ENCODE data around the gene TRAPPC3. TPM values are rescaled to one million over a fixed set of nuclear protein-coding genes. Genes with fewer than 3 reads are reported as not detected.

TRAPPC3 gene
- total RNA-seq, 4 donors from 2014 or later = 68.3 to 132 (median 112) TPM

- H3K36me3 ChIP-seq = peaks cover 21 to 62% (median 30%) of the 10 kb centered on the region in 3 donors
- 96 to 100% methylated on average over 3 to 8 of the region's 13 CpGs for WGBS, 2 donors
- no peaks in the 10 kb centered on the region for H3K27me3 ChIP-seq
- no peaks in the 10 kb centered on the region for H3K9me3 ChIP-seq
- intact Hi-C loops (cut with DNase I) = loop anchor here (10.0 kb wide), 1 partner anchor 333 kb away; no protein-coding TSS in a partner anchor
- no peak for TF ChIP-seq POLR2A (IDR thresholded peaks at IDR 0.05)
- TF ChIP-seq CTCF (IDR thresholded peaks at IDR 0.05) = no peak
- no peak for DNase-seq
- no peak overlapping the region for H3K27ac ChIP-seq
- peaks cover 15 to 61% (median 20%) of the 10 kb centered on the region in 3 donors for H3K4me1 ChIP-seq
- H3K4me3 ChIP-seq = no peak overlapping the region
Observed at GRCh38 chr1:36091698-36092097, 57.6 kb downstream of the TRAPPC3 start.

- H3K27me3 ChIP-seq = no peaks in the 10 kb centered on the region
- no peak for DNase-seq
- TF ChIP-seq CTCF (IDR thresholded peaks at IDR 0.05) (no peak), POLR2A (IDR thresholded peaks at IDR 0.05) (no peak)
- H3K4me1 ChIP-seq = peaks cover 15 to 61% (median 20%) of the 10 kb centered on the region in 3 donors
- H3K4me3 ChIP-seq = no peak overlapping the region
- peaks cover 21 to 56% (median 30%) of the 10 kb centered on the region in 3 donors for H3K36me3 ChIP-seq
- 77 to 88% methylated on average over 3 to 4 of the region's 4 CpGs for WGBS, 2 donors
- intact Hi-C loops (cut with DNase I) = loop anchor here (10.0 kb wide), 1 partner anchor 334 kb away; no protein-coding TSS in a partner anchor
- H3K9me3 ChIP-seq = no peaks in the 10 kb centered on the region
- H3K27ac ChIP-seq = no peak overlapping the region
Observed at GRCh38 chr1:36091141-36091540, 58.1 kb downstream of the TRAPPC3 start.

- peak overlapping the region; percentile 71 to 95 (median 84) for H3K4me3 ChIP-seq
- DNase-seq = no peak
- no peaks in the 10 kb centered on the region for H3K9me3 ChIP-seq
- peaks cover 16 to 41% (median 30%) of the 10 kb centered on the region in 3 donors for H3K36me3 ChIP-seq
- intact Hi-C loops (cut with DNase I) = loop anchor here (10.0 kb wide), 1 partner anchor 335 kb away; no protein-coding TSS in a partner anchor
- TF ChIP-seq POLR2A (IDR thresholded peaks at IDR 0.05) (no peak), CTCF (IDR thresholded peaks at IDR 0.05) (no peak)
- WGBS, 2 donors = 3 to 5% methylated on average over 28 to 29 of the region's 32 CpGs
- peaks cover 0 to 7% (median 0%) of the 10 kb centered on the region in 4 donors for H3K27me3 ChIP-seq
- H3K4me1 ChIP-seq = peaks cover 17 to 61% (median 22%) of the 10 kb centered on the region in 3 donors
- H3K27ac ChIP-seq = peak overlapping the region; percentile 87 to 94 (median 90)
Observed at GRCh38 chr1:36089393-36090121, 59.7 kb downstream of the TRAPPC3 start.

GRCh38 chr1:36088577-36089392, 60.5 kb downstream of the TRAPPC3 start, which contains the start of gene ADPRS:
Gene ADPRS, plus strand, starts transcription at chr1:36088892. Its CDS starts 13 bp downstream, at chr1:36088905.
- TF ChIP-seq POLR2A (IDR thresholded peaks at IDR 0.05) = peak in 3 of 4 donors; percentile 76 to 94 (median 91)
- TF ChIP-seq CTCF (IDR thresholded peaks at IDR 0.05) = peak; percentile 97 to 100 (median 99)
- H3K4me3 ChIP-seq = peak within 1 kb of the TSS; percentile 71 to 95 (median 84)
- H3K27me3 ChIP-seq = peaks cover 0 to 15% (median 1%) of the 10 kb centered on the region in 4 donors
- peaks cover 21 to 61% (median 25%) of the 10 kb centered on the region in 3 donors for H3K4me1 ChIP-seq
- H3K9me3 ChIP-seq = no peaks in the 10 kb centered on the region
- WGBS, 2 donors = 0% methylated on average over 13 to 16 of the region's 84 CpGs
- peaks cover 10 to 33% (median 24%) of the 10 kb centered on the region in 3 donors for H3K36me3 ChIP-seq
- DNase-seq = peak; percentile 30
- H3K27ac ChIP-seq = peak within 1 kb of the TSS; percentile 87 to 94 (median 90)
- intact Hi-C loops (cut with DNase I) = no loop called here

Data from esophagus squamous epithelium (tissue), 5 donors.